ENCODE measurements around the gene SCAF11.

DNA sequence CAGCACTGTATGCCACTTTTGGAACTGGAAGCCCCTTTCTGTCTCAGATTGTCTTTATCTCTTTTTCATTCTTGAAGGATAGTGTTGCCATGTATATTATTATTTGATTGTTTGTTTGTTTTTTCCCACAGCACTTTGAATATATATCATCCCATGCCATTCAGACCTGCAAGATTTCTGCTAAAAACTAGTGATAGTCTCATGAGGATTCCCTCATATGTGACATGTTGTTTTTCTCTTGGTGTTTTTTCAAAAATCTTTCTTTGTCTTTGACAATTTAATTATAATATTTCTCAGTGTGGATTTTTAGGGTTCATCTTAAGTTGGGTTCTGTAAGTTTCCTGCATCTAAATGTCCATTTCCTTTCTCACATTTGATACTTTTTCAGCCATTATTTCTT is 36.8 kb upstream of the SCAF11 start:
- TF ChIP-seq, protein P1, sequence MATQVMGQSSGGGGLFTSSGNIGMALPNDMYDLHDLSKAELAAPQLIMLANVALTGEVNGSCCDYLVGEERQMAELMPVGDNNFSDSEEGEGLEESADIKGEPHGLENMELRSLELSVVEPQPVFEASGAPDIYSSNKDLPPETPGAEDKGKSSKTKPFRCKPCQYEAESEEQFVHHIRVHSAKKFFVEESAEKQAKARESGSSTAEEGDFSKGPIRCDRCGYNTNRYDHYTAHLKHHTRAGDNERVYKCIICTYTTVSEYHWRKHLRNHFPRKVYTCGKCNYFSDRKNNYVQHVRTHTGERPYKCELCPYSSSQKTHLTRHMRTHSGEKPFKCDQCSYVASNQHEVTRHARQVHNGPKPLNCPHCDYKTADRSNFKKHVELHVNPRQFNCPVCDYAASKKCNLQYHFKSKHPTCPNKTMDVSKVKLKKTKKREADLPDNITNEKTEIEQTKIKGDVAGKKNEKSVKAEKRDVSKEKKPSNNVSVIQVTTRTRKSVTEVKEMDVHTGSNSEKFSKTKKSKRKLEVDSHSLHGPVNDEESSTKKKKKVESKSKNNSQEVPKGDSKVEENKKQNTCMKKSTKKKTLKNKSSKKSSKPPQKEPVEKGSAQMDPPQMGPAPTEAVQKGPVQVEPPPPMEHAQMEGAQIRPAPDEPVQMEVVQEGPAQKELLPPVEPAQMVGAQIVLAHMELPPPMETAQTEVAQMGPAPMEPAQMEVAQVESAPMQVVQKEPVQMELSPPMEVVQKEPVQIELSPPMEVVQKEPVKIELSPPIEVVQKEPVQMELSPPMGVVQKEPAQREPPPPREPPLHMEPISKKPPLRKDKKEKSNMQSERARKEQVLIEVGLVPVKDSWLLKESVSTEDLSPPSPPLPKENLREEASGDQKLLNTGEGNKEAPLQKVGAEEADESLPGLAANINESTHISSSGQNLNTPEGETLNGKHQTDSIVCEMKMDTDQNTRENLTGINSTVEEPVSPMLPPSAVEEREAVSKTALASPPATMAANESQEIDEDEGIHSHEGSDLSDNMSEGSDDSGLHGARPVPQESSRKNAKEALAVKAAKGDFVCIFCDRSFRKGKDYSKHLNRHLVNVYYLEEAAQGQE (IDR thresholded peaks at IDR 0.05; ENCODE audit: insufficient read depth in 1 of 2, low read depth in 2 of 2, low read length in 2 of 2) = no peak
- no peak for TF ChIP-seq TAF1 (IDR thresholded peaks at IDR 0.05; ENCODE audit: borderline replicate concordance, insufficient read depth, low read length)
- no peak for TF ChIP-seq POLR2AphosphoS5 (IDR thresholded peaks at IDR 0.05; ENCODE audit: low read depth, low read length)
